Liver (tissue), 9 donors: ENCODE data around the gene BCL2L1. TPM values are rescaled to one million over a fixed set of nuclear protein-coding genes. Genes with fewer than 3 reads are reported as not detected.

ENCODE experiments used
- DNase-seq: peaks from one replicate; pipeline ENCODE4 v3.0.0-alpha.2; 2017; ENCODE audit warnings: low spot score
- H3K27ac ChIP-seq, 2 donors: one replicate each; pipeline ENCODE4 v1.7.0; 2013; ENCODE audit warnings: inconsistent platforms in 2 of 2, low read length in 2 of 2, control low read depth in 1 of 2, low read depth in 1 of 2, mild to moderate bottlenecking in 1 of 2
- H3K27me3 ChIP-seq, 4 donors: one replicate each; pipeline versions ENCODE4 v1.6.1 to v1.7.0; 2013; ENCODE audit warnings: low read length in 3 of 4, inconsistent platforms in 1 of 4, mild to moderate bottlenecking in 1 of 4, moderate library complexity in 1 of 4; ENCODE audit not compliant: control insufficient read depth in 4 of 4, insufficient read depth in 4 of 4
- H3K36me3 ChIP-seq, 4 donors: one replicate each; pipeline versions ENCODE4 v1.6.1 to v1.7.0; 2013; ENCODE audit warnings: low read length in 3 of 4, mild to moderate bottlenecking in 3 of 4, low read depth in 1 of 4, moderate library complexity in 1 of 4; ENCODE audit not compliant: control insufficient read depth in 4 of 4, insufficient read depth in 3 of 4
- H3K4me1 ChIP-seq, 4 donors: one replicate each; pipeline versions ENCODE4 v1.6.1 to v1.7.0; 2013; ENCODE audit warnings: low read length in 3 of 4, mild to moderate bottlenecking in 3 of 4, moderate library complexity in 1 of 4; ENCODE audit not compliant: control insufficient read depth in 4 of 4, insufficient read depth in 4 of 4
- H3K4me3 ChIP-seq, 3 donors: one replicate each; pipeline versions ENCODE4 v1.6.1 to v1.7.0; 2013; ENCODE audit warnings: low read length in 3 of 3, control low read depth in 1 of 3, low read depth in 1 of 3, mild to moderate bottlenecking in 1 of 3
- H3K9ac ChIP-seq, 2 donors: one replicate each; pipeline ENCODE4 v1.7.0; 2013; ENCODE audit warnings: low read length in 2 of 2, mild to moderate bottlenecking in 2 of 2, moderate library complexity in 2 of 2, control low read depth in 1 of 2, low read depth in 1 of 2
- H3K9me3 ChIP-seq, 4 donors: one replicate each; pipeline versions ENCODE4 v1.6.1 to v1.7.0; 2013; ENCODE audit warnings: low read length in 3 of 4; ENCODE audit not compliant: control insufficient read depth in 4 of 4
- EGR1 ChIP-seq, 2 donors: IDR thresholded peaks; 2 replicates each; pipeline ENCODE4 v1.6.1; 2016 to 2018; ENCODE audit warnings: antibody characterized with exemption in 2 of 2, low read depth in 2 of 2
- FOXA1 ChIP-seq: IDR thresholded peaks from 2 replicates; pipeline ENCODE4 v1.6.1; 2016; ENCODE audit warnings: antibody characterized with exemption
- FOXA2 ChIP-seq: IDR thresholded peaks from 2 replicates; pipeline ENCODE4 v1.6.1; 2016; ENCODE audit warnings: antibody characterized with exemption
- GABPA ChIP-seq, 2 donors: IDR thresholded peaks in 1 of 2; conservative IDR thresholded peaks in 1 of 2; 2 replicates each; pipeline ENCODE4 v1.6.1; 2016; ENCODE audit warnings: antibody characterized with exemption in 2 of 2, mild to moderate bottlenecking in 1 of 2, moderate library complexity in 1 of 2
- HNF4A ChIP-seq, 2 donors: conservative IDR thresholded peaks; 2 replicates each; pipeline ENCODE4 v1.6.1; 2016; ENCODE audit warnings: antibody characterized with exemption in 2 of 2, mild to moderate bottlenecking in 2 of 2
- HNF4G ChIP-seq: IDR thresholded peaks from 2 replicates; pipeline ENCODE4 v1.6.1; 2016; ENCODE audit warnings: antibody characterized with exemption
- JUND ChIP-seq, 2 donors: IDR thresholded peaks; 2 replicates each; pipeline ENCODE4 v1.6.1; 2016; ENCODE audit warnings: antibody characterized with exemption in 2 of 2
- NR2F2 ChIP-seq: IDR thresholded peaks from 2 replicates; pipeline ENCODE4 v1.6.1; 2016; ENCODE audit warnings: antibody characterized with exemption
- RAD21 ChIP-seq, 2 donors: IDR thresholded peaks; 2 replicates each; pipeline ENCODE4 v1.6.1; 2016; ENCODE audit warnings: antibody characterized with exemption in 2 of 2, mild to moderate bottlenecking in 2 of 2
- RXRA ChIP-seq, 2 donors: IDR thresholded peaks; 2 replicates each; pipeline ENCODE4 v1.6.1; 2017 to 2018; ENCODE audit warnings: antibody characterized with exemption in 2 of 2, mild to moderate bottlenecking in 1 of 2
- SP1 ChIP-seq: IDR thresholded peaks from 2 replicates; pipeline ENCODE4 v1.6.1; 2018; ENCODE audit warnings: antibody characterized with exemption, mild to moderate bottlenecking
- TAF1 ChIP-seq: conservative IDR thresholded peaks from 2 replicates; pipeline ENCODE4 v1.6.1; 2016; ENCODE audit warnings: antibody characterized with exemption, mild to moderate bottlenecking
- whole genome bisulfite sequencing: extraction: QIAGEN DNeasy Blood & Tissue Kit; methylation state at CpG from one replicate; pipeline ENCODE4 v1.1.7; 2013; 5-methylcytosine and 5-hydroxymethylcytosine counted together
- polyA plus RNA-seq, 2 donors: library from polyadenylated mRNA; stranded (reverse) in 1 of 2; unstranded in 1 of 2; fragments of 200-250 nt in 1 of 2; fragments of >200 nt in 1 of 2; fragmentation: Nextera tagmentation in 1 of 2; extraction: Ambion mirVana in 1 of 2; gene quantifications; one replicate each; pipeline versions ENCODE4 v1.2.1 to v1.2.3, GENCODE V29; 2013 to 2015
- total RNA-seq, 2 donors: library from RNA; depleted of rRNA; stranded (reverse); fragments of >200 nt; gene quantifications; one replicate each; pipeline ENCODE4 v1.2.3, GENCODE V29; 2014
- TF ChIP-seq, protein P1 (sequence below): IDR thresholded peaks from 2 replicates; pipeline ENCODE4 v1.6.1; 2016; ENCODE audit warnings: antibody characterized with exemption
- TF ChIP-seq, protein P2 (sequence below): IDR thresholded peaks from 2 replicates; pipeline ENCODE4 v1.6.1; 2016; ENCODE audit warnings: antibody characterized with exemption, mild to moderate bottlenecking
- TF ChIP-seq, protein P3 (sequence below): IDR thresholded peaks from 2 replicates; pipeline ENCODE4 v1.6.1; 2016; ENCODE audit warnings: antibody characterized with exemption
- TF ChIP-seq, protein P4 (sequence below): IDR thresholded peaks from 2 replicates; pipeline ENCODE4 v1.6.1; 2016; ENCODE audit warnings: antibody characterized with exemption
- donor health status: healthy.
- donor health status: healthy.
- donor health status: healthy.
- donor health status: healthy.
- donor health status: healthy.

Gene BCL2L1
- total and polyA plus RNA-seq, 4 donors, result 29.7 to 124 (median 46.0) TPM

DNA sequence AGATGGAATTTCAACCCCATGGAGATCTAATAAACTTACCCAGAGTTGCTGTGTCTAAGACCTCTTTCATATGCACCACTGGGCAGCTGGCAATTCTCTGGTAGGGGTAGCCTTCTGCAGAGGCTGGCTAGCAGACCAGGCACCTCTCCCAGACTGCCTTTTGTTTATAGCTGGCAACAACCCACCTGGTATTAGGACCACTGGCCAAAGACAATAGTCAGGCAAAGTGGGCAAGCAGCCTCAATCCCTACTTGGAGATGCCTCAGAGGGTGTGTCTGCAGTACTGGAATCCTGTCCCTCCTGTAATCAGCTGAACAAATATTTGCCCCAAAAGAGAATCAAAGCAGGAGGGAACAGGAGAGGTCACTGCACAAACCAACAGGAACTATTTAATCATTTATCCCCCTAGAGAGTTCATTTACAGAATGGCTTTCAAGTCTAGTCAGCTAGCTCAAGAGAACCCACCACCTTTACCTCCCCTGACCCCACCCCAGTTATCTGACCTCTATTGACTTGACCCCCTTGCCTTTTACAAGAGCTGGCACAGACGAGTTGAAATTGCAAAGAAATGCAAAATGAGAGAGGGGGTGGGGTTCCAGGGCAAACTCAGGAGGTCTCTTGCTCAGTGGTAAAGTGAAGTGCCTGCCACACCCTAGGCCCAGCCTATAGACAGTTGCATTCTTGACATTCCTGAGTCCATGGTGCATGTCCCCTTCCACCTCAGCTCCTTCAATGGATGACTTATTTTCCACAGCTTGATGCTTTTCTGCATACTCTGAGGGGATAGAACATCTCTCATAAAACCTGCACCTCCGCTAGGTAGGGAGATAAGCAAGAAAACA lies 2.8 kb downstream of the BCL2L1 start:
- no peaks in the 10 kb centered on the region for H3K27me3 ChIP-seq
- TF ChIP-seq RAD21 (IDR thresholded peaks at IDR 0.05), result peak; percentile 16 to 46
- TF ChIP-seq NR2F2, result peak; percentile 51
- peak; percentile 37 for TF ChIP-seq HNF4G
- TF ChIP-seq FOXA1, result peak; percentile 31
- TF ChIP-seq JUND (IDR thresholded peaks at IDR 0.05), result peak in 1 of 2 donors; percentile 60
- no peak for TF ChIP-seq TAF1
- TF ChIP-seq RXRA (IDR thresholded peaks at IDR 0.05), result peak; percentile 80 to 82
- TF ChIP-seq HNF4A (conservative IDR thresholded peaks at IDR 0.05), result peak; percentile 65 to 70
- TF ChIP-seq SP1, result peak; percentile 48
- no peak for TF ChIP-seq EGR1 (IDR thresholded peaks at IDR 0.05; ENCODE audit: low read depth in 2 of 2)
- TF ChIP-seq FOXA2, result peak; percentile 39
- TF ChIP-seq, protein P1, sequence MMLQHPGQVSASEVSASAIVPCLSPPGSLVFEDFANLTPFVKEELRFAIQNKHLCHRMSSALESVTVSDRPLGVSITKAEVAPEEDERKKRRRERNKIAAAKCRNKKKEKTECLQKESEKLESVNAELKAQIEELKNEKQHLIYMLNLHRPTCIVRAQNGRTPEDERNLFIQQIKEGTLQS, result no peak
- WGBS, result 17% methylated on average over 2 of the region's 2 CpGs
- peak overlapping the region; percentile 93 to 96 (median 93) for H3K4me3 ChIP-seq
- H3K9ac ChIP-seq, result peak overlapping the region in 1 of 2 donors; percentile 92
- H3K27ac ChIP-seq, result peak overlapping the region; percentile 93 to 97
- peak; percentile 49 for DNase-seq
- H3K36me3 ChIP-seq, result peaks cover 0 to 5% (median 1%) of the 10 kb centered on the region in 4 donors
- peaks cover 7 to 56% (median 32%) of the 10 kb centered on the region in 4 donors for H3K4me1 ChIP-seq
- no peaks in the 10 kb centered on the region for H3K9me3 ChIP-seq

DNA sequence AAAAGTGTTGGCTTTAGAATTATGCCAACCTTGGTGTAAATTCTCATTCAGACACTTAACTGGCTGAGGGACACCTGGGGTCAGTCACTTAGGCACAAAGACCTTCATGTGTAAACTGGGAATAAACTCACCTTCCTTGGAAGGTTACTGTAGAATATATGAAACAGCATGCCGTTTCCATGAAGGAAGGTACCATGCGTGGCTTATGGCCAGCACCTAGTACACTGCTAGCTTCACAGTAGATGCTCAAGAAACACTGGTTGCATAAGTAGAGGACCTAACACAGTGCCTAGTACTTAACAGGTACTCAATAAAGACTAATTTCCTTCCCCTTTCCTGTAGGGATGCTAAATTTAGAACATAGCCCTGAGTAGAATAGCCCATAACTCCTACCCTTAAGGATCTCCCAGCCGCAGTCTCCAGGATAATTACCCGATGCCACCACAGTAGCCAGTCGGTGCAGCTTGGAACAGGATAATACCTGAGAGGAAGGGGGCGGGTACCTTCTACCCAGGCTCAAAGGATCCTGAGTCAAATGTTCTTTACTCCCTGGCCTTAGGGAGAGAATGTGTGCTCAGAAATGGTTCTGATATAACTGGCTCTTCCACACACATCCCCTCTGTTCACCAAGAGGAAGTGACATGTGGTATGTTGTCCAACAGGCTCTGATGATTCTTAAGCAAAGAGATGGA lies 3.6 kb downstream of the BCL2L1 start:
- Histone ChIP-seq H3K27ac (peak overlapping the region; percentile 43 to 93), H3K36me3 (peaks cover 0 to 5% (median 1%) of the 10 kb centered on the region in 4 donors), H3K4me3 (peak overlapping the region in 1 of 3 donors; percentile 96), H3K27me3 (no peaks in the 10 kb centered on the region), H3K9me3 (no peaks in the 10 kb centered on the region), H3K4me1 (peaks cover 7 to 55% (median 33%) of the 10 kb centered on the region in 4 donors), H3K9ac (no peak overlapping the region)
- 62% methylated on average over 6 of the region's 6 CpGs for WGBS
- no peak for DNase-seq
- TF ChIP-seq, protein P2, sequence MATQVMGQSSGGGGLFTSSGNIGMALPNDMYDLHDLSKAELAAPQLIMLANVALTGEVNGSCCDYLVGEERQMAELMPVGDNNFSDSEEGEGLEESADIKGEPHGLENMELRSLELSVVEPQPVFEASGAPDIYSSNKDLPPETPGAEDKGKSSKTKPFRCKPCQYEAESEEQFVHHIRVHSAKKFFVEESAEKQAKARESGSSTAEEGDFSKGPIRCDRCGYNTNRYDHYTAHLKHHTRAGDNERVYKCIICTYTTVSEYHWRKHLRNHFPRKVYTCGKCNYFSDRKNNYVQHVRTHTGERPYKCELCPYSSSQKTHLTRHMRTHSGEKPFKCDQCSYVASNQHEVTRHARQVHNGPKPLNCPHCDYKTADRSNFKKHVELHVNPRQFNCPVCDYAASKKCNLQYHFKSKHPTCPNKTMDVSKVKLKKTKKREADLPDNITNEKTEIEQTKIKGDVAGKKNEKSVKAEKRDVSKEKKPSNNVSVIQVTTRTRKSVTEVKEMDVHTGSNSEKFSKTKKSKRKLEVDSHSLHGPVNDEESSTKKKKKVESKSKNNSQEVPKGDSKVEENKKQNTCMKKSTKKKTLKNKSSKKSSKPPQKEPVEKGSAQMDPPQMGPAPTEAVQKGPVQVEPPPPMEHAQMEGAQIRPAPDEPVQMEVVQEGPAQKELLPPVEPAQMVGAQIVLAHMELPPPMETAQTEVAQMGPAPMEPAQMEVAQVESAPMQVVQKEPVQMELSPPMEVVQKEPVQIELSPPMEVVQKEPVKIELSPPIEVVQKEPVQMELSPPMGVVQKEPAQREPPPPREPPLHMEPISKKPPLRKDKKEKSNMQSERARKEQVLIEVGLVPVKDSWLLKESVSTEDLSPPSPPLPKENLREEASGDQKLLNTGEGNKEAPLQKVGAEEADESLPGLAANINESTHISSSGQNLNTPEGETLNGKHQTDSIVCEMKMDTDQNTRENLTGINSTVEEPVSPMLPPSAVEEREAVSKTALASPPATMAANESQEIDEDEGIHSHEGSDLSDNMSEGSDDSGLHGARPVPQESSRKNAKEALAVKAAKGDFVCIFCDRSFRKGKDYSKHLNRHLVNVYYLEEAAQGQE, result no peak
- no peak for TF ChIP-seq GABPA (IDR thresholded peaks at IDR 0.05 in 1 of 2, conservative IDR thresholded peaks at IDR 0.05 in 1 of 2)
- TF ChIP-seq, protein P3, sequence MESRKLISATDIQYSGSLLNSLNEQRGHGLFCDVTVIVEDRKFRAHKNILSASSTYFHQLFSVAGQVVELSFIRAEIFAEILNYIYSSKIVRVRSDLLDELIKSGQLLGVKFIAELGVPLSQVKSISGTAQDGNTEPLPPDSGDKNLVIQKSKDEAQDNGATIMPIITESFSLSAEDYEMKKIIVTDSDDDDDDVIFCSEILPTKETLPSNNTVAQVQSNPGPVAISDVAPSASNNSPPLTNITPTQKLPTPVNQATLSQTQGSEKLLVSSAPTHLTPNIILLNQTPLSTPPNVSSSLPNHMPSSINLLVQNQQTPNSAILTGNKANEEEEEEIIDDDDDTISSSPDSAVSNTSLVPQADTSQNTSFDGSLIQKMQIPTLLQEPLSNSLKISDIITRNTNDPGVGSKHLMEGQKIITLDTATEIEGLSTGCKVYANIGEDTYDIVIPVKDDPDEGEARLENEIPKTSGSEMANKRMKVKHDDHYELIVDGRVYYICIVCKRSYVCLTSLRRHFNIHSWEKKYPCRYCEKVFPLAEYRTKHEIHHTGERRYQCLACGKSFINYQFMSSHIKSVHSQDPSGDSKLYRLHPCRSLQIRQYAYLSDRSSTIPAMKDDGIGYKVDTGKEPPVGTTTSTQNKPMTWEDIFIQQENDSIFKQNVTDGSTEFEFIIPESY, result no peak
- TF ChIP-seq, protein P4, sequence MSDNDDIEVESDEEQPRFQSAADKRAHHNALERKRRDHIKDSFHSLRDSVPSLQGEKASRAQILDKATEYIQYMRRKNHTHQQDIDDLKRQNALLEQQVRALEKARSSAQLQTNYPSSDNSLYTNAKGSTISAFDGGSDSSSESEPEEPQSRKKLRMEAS, result no peak
